GM12891 (cell line): Measurements from ENCODE around the gene LEFTY1.

Experiments
- PAX5 ChIP-seq: IDR thresholded peaks from 2 replicates; pipeline ENCODE4 v1.6.1; 2011; ENCODE audit warnings: low read length, moderate library complexity, mild to moderate bottlenecking; ENCODE audit not compliant: insufficient read depth, severe bottlenecking
- POLR2A ChIP-seq: IDR thresholded peaks from 2 replicates; pipeline ENCODE4 v1.6.1; 2011; ENCODE audit warnings: low read depth, low read length, control low read depth
- POLR2AphosphoS5 ChIP-seq: IDR thresholded peaks from 2 replicates; pipeline ENCODE4 v1.6.1; 2011; ENCODE audit warnings: low read depth, low read length, control low read depth
- TAF1 ChIP-seq: IDR thresholded peaks from 2 replicates; pipeline ENCODE4 v1.6.1; 2011; ENCODE audit warnings: low read depth, low read length, control low read depth

GRCh38 chr1:225883616-225884265 is 5.2 kb downstream of the LEFTY1 start:
- TF ChIP-seq POLR2AphosphoS5 (no peak), TAF1 (no peak), POLR2A (no peak), PAX5 (no peak)
